ENCODE measurements around the gene AP1S1. TPM values are rescaled to one million over a fixed set of nuclear protein-coding genes. Genes with fewer than 3 reads are reported as not detected.

AP1S1 gene
- total and polyA plus RNA-seq, 4 donors = 42.7 to 74.7 (median 60.9) TPM

DNA sequence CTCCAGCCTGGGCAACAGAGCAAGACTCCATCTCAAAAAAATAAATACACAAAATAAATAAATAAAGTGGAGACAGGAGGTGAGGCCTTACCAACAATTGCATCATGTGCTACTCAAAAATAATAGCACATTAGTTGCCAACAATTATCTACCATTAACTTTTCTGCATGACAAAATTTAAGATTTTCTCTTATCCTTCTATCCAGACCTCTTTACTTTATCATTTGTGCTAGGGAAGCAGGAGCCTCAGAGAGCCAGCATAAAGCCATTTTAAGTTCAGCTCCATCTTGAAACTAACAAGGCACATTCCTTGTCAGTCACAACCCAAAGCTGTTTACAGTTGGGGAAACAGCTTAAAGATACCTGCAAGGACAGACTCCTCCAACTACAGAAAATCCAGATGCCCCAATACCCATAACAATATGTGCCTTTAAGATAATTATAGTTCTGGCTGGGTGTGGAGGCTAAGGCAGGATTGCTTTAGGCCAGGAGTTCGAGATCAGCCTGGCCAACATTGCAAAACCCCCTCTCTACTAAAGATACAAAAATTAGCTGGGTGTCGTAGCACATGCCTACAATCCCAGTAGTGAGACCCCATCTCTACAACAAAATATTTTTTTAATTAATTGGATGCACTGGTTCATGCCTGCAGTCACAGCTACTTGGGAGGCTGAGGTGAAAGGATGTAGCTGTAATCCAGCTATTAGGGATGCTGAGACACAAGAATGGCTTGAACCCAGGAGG is 2.2 kb upstream of the AP1S1 start:
- Histone ChIP-seq H3K27ac (ENCODE audit: low read depth in 1 of 2, low read length in 1 of 2) (no peak overlapping the region), H3K4me3 (no peak overlapping the region), H3K4me1 (ENCODE audit: control insufficient read depth in 5 of 5, insufficient read depth in 5 of 5, low read length in 5 of 5) (peaks cover 0 to 10% (median 4%) of the 10 kb centered on the region in 5 donors), H3K9me3 (ENCODE audit: control insufficient read depth in 4 of 4, insufficient read depth in 3 of 4, low read length in 3 of 4) (no peaks in the 10 kb centered on the region), H3K36me3 (ENCODE audit: control insufficient read depth in 4 of 4, insufficient read depth in 4 of 4, low read length in 4 of 4) (peaks cover 0 to 6% (median 3%) of the 10 kb centered on the region in 4 donors), H3K27me3 (ENCODE audit: control insufficient read depth in 3 of 3, insufficient read depth in 3 of 3, low read length in 2 of 3) (peaks cover 0 to 3% (median 0%) of the 10 kb centered on the region in 3 donors), H3K9ac (ENCODE audit: insufficient read depth in 1 of 2, low read length in 2 of 2) (no peak overlapping the region)
- WGBS, 2 donors = 73 to 76% methylated on average over 2 of the region's 2 CpGs
- no peak for ATAC-seq (ENCODE audit: insufficient read depth, low FRiP score)
- TF ChIP-seq, protein P1, sequence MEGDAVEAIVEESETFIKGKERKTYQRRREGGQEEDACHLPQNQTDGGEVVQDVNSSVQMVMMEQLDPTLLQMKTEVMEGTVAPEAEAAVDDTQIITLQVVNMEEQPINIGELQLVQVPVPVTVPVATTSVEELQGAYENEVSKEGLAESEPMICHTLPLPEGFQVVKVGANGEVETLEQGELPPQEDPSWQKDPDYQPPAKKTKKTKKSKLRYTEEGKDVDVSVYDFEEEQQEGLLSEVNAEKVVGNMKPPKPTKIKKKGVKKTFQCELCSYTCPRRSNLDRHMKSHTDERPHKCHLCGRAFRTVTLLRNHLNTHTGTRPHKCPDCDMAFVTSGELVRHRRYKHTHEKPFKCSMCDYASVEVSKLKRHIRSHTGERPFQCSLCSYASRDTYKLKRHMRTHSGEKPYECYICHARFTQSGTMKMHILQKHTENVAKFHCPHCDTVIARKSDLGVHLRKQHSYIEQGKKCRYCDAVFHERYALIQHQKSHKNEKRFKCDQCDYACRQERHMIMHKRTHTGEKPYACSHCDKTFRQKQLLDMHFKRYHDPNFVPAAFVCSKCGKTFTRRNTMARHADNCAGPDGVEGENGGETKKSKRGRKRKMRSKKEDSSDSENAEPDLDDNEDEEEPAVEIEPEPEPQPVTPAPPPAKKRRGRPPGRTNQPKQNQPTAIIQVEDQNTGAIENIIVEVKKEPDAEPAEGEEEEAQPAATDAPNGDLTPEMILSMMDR (IDR thresholded peaks at IDR 0.05; ENCODE audit: control extremely low read depth, extremely low read depth) = no peak
- DNase-seq = no peak

DNA sequence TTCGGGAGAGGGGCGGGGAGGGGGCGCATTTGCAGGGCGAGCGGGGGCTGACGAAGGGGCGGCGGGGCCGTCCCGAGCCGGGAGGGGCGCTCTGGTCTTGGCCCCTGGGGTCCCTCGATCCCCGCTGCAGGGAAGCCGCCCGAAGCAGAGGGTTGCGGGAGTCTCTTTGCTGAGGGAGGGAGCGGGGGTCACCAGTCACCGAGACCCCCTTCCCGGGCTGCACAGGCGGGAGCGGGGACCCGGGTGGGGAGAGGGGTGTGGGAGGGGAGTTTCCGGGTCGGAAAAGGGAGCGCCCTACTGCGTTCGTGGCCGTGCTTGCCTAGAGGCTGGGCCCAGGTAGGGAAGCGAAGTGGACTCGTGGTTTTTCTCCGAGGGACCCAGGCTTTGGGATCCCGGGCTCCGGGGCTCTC is 422 bp downstream of the AP1S1 start:
- 1% methylated on average over 28 to 34 of the region's 34 CpGs for WGBS, 2 donors
- TF ChIP-seq, protein P1 (IDR thresholded peaks at IDR 0.05; ENCODE audit: control extremely low read depth, extremely low read depth) = no peak
- no peak overlapping the region for H3K9ac ChIP-seq (ENCODE audit: insufficient read depth in 1 of 2, low read length in 2 of 2)

DNA sequence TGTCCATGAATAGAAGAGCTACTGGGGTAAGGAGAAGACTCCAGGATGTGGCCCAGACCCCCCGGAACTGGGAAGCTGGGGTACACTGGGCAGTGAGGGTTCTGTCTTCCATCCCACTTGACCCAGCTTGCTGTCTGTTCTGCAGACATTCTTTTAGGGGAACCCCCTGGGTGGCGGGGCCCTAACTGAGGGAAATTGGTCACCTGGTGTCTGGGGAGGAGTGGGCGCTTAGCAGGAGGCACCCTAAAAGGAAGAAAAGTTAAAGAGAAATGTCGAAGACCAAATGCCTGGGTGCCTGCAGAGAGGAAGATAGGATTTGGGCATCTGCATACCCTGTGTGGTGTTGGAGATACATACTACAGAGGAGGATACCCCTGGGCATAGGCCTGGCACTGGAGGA is 1.0 kb downstream of the AP1S1 start:
- TF ChIP-seq, protein P1 (IDR thresholded peaks at IDR 0.05; ENCODE audit: control extremely low read depth, extremely low read depth) = no peak
- Histone ChIP-seq H3K36me3 (ENCODE audit: control insufficient read depth in 4 of 4, insufficient read depth in 4 of 4, low read length in 4 of 4) (peaks cover 3 to 21% (median 12%) of the 10 kb centered on the region in 4 donors), H3K9ac (ENCODE audit: insufficient read depth in 1 of 2, low read length in 2 of 2) (peak overlapping the region in 1 of 2 donors; percentile 58), H3K4me3 (peak overlapping the region; percentile 65), H3K27me3 (ENCODE audit: control insufficient read depth in 3 of 3, insufficient read depth in 3 of 3, low read length in 2 of 3) (peaks cover 0 to 4% (median 0%) of the 10 kb centered on the region in 3 donors), H3K27ac (ENCODE audit: low read depth in 1 of 2, low read length in 1 of 2) (no peak overlapping the region), H3K9me3 (ENCODE audit: control insufficient read depth in 4 of 4, insufficient read depth in 3 of 4, low read length in 3 of 4) (peaks cover 0 to 3% (median 0%) of the 10 kb centered on the region in 4 donors), H3K4me1 (ENCODE audit: control insufficient read depth in 5 of 5, insufficient read depth in 5 of 5, low read length in 5 of 5) (peaks cover 0 to 12% (median 7%) of the 10 kb centered on the region in 5 donors)
- ATAC-seq (ENCODE audit: insufficient read depth, low FRiP score) (no peak), DNase-seq (no peak)
- WGBS, 2 donors = 50 to 52% methylated on average over 4 of the region's 4 CpGs

More for the DNA sequence above, 422 bp downstream of the AP1S1 start:
- ATAC-seq (ENCODE audit: insufficient read depth, low FRiP score) = no peak
- Histone ChIP-seq H3K9me3 (ENCODE audit: control insufficient read depth in 4 of 4, insufficient read depth in 3 of 4, low read length in 3 of 4) (peaks cover 0 to under 1% (median 0%) of the 10 kb centered on the region in 4 donors), H3K27ac (ENCODE audit: low read depth in 1 of 2, low read length in 1 of 2) (no peak overlapping the region), H3K27me3 (ENCODE audit: control insufficient read depth in 3 of 3, insufficient read depth in 3 of 3, low read length in 2 of 3) (peaks cover 0 to 3% (median 0%) of the 10 kb centered on the region in 3 donors), H3K4me1 (ENCODE audit: control insufficient read depth in 5 of 5, insufficient read depth in 5 of 5, low read length in 5 of 5) (peaks cover 0 to 10% (median 6%) of the 10 kb centered on the region in 5 donors), H3K36me3 (ENCODE audit: control insufficient read depth in 4 of 4, insufficient read depth in 4 of 4, low read length in 4 of 4) (peaks cover 3 to 17% (median 9%) of the 10 kb centered on the region in 4 donors), H3K4me3 (peak overlapping the region; percentile 65)
- DNase-seq = no peak

Measured in lung (tissue), 12 donors.